Measurements from ENCODE around the gene CEBPZ.
"Not testable (repeated sequence)": the region's sequence is repeated elsewhere in the genome, so short reads cannot be mapped to it uniquely, and the experiment has no call there.

Gene CEBPZ

GRCh38 chr2:37196320-37197195 is 34.8 kb downstream of the CEBPZ start, which contains the start of gene CEBPZOS:
CEBPZOS (plus strand) TSS chr2:37196496; CDS start chr2:37199705, 3,209 bp downstream.
- DNase-seq (ENCODE audit: low read depth, low spot score), result no peak
- ChIA-PET CTCF (interaction anchor here (0.7 kb wide), 1 partner anchor 10 kb away, joined by 3 read pairs; no protein-coding TSS in a partner anchor), POLR2A (interaction anchor here (0.7 to 0.9 kb wide), 3 partner anchors 35 to 1555 kb away, joined by 3 to 4 read pairs (median 3); partner anchors contain the start of genes CEBPZ, NDUFAF7 and SRSF7)
- TF ChIP-seq CTCF (IDR thresholded peaks at IDR 0.05; ENCODE audit: insufficient read depth, low read length, missing control alignments), result no peak
- peak within 1 kb of the TSS; percentile 89 for H3K4me3 ChIP-seq (ENCODE audit: low read depth, low read length)

- CTCF ChIA-PET; POLR2A ChIA-PET; DNase-seq (ENCODE audit: low read depth, low spot score): not testable (repeated sequence)
- H3K4me3 ChIP-seq (ENCODE audit: low read depth, low read length), result peak overlapping the region; percentile 89
Measured at GRCh38 chr2:37195862-37196319, 35.5 kb downstream of the CEBPZ start.

- ChIA-PET CTCF (interaction anchor here (1.4 kb wide), 1 partner anchor 24 kb away, joined by 4 read pairs; no protein-coding TSS in a partner anchor), POLR2A (no interaction called here)
- no peak for TF ChIP-seq CTCF (IDR thresholded peaks at IDR 0.05; ENCODE audit: insufficient read depth, low read length, missing control alignments)
- no peak for DNase-seq (ENCODE audit: low read depth, low spot score)
- H3K4me3 ChIP-seq (ENCODE audit: low read depth, low read length), result no peak overlapping the region
Measured at GRCh38 chr2:37192551-37192950, 38.8 kb downstream of the CEBPZ start.

- no peak for TF ChIP-seq CTCF (IDR thresholded peaks at IDR 0.05; ENCODE audit: insufficient read depth, low read length, missing control alignments)
- H3K4me3 ChIP-seq (ENCODE audit: low read depth, low read length), result no peak overlapping the region
- ChIA-PET CTCF (no interaction called here), POLR2A (no interaction called here)
- no peak for DNase-seq (ENCODE audit: low read depth, low spot score)
Measured at GRCh38 chr2:37191747-37192146, 39.6 kb downstream of the CEBPZ start.

- no peak for DNase-seq (ENCODE audit: low read depth, low spot score)
- ChIA-PET CTCF (no interaction called here), POLR2A (interaction anchor here (0.7 kb wide), 1 partner anchor 184 kb away, joined by 5 read pairs; no protein-coding TSS in a partner anchor)
- no peak for TF ChIP-seq CTCF (IDR thresholded peaks at IDR 0.05; ENCODE audit: insufficient read depth, low read length, missing control alignments)
- H3K4me3 ChIP-seq (ENCODE audit: low read depth, low read length), result no peak overlapping the region
Measured at GRCh38 chr2:37191253-37191652, 40.1 kb downstream of the CEBPZ start.

- ChIA-PET CTCF (interaction anchor here (0.8 to 2.0 kb wide), 6 partner anchors 12 to 33 kb away, joined by 3 to 15 read pairs (median 4); partner anchors contain the start of gene EIF2AK2), POLR2A (interaction anchor here (1.0 kb wide), 1 partner anchor 23 kb away, joined by 3 read pairs; no protein-coding TSS in a partner anchor)
Measured at GRCh38 chr2:37190290-37190689, 41.1 kb downstream of the CEBPZ start.

More at GRCh38 chr2:37190290-37190689, 41.1 kb downstream of the CEBPZ start:
- DNase-seq (ENCODE audit: low read depth, low spot score), result no peak
- H3K4me3 ChIP-seq (ENCODE audit: low read depth, low read length), result no peak overlapping the region
- TF ChIP-seq CTCF (IDR thresholded peaks at IDR 0.05; ENCODE audit: insufficient read depth, low read length, missing control alignments), result no peak
